HG03469 (cell line): ENCODE results near the gene CA4.
"Not testable (repeated sequence)": the region's sequence is repeated elsewhere in the genome, so short reads cannot be mapped to it uniquely, and the experiment has no call there.

Experiments used
- ATAC-seq: cut with Tn5 transposase; IDR thresholded peaks from one replicate; pipeline ENCODE4 v1.9.1; 2021; ENCODE audit warnings: mild to moderate bottlenecking, moderate library complexity, moderate number of reproducible peaks; ENCODE audit not compliant: unreplicated experiment

Gene CA4

GRCh38 chr17:60149691-60150582, at the start of gene CA4:
CA4 (plus strand) TSS chr17:60149973; CDS start chr17:60150035, 62 bp downstream.
- ATAC-seq = no peak

- not testable (repeated sequence) for ATAC-seq
Measured at GRCh38 chr17:60100577-60100976, 49.2 kb upstream of the CA4 start.

- ATAC-seq = not testable (repeated sequence)
Measured at GRCh38 chr17:60102015-60102631, 47.6 kb upstream of the CA4 start.

- no peak for ATAC-seq
Measured at GRCh38 chr17:60102632-60103096, 47.1 kb upstream of the CA4 start.

GRCh38 chr17:60103957-60104356, 45.8 kb upstream of the CA4 start:
- no peak for ATAC-seq

- no peak for ATAC-seq
Measured at GRCh38 chr17:60106340-60107059, 43.3 kb upstream of the CA4 start.

- ATAC-seq = no peak
Measured at GRCh38 chr17:60107526-60108257, 42.1 kb upstream of the CA4 start.

GRCh38 chr17:60108309-60108708, 41.5 kb upstream of the CA4 start:
- not testable (repeated sequence) for ATAC-seq

DNA sequence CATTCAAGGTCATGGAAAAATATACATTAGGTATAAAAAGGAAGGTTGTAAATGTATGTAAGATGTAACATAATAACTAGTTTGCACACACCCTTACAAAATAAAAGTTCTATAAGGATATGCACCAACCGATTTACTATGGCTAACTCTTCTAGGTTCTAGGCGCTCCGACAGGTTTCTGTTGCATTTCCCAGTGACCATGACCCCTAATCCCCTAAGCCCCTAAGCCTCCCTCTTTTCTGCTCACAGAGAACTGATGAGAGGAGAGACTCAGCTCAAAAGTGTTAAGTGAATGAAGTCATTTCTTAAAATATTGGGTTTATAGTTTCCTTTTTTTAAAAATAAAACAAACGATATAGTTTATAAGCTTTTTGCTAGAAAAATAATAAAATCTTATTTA, 41.1 kb upstream of the CA4 start:
- no peak for ATAC-seq

DNA sequence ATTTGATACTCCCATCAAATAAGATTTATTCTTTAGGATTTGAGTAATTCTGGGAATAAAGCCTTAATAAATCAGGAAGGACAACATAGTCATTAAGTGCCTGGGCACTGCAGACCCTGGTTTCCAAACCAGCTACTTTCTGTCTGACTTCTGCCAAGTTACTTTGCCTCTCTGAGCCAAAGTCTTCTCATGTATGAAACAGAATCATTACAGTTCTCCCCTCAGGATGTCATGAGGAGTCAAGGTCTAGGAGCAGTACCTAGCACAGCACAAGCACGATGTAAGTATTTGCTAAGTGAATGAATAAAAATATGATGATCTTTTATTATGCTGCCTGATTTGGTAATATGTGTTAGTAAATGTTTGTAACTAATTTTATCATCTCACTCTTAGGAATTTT, 40.6 kb upstream of the CA4 start:
- no peak for ATAC-seq

GRCh38 chr17:60110586-60110985, 39.2 kb upstream of the CA4 start:
- ATAC-seq = no peak

- ATAC-seq = not testable (repeated sequence)
Measured at GRCh38 chr17:60111661-60112060, 38.1 kb upstream of the CA4 start.

DNA sequence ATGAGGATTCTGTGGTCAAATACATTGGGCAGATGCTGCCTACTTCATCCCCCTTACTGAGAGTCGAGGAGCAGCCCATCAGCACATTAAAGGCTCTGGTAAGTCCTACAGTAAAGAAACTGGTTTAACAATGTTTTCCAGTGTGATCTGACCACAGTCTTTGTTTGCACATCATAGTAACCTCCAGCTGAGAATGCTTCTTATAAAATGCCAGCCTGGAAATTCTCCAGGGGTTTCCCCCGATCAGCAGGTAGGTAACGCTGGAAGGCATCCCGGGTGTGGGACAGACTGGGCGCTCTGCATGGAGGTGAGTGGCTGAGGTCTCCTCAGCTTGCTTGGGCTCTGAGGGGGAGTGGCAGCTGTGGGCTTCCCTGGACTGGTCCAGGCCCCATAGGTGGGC, 34.4 kb upstream of the CA4 start:
- ATAC-seq = not testable (repeated sequence)

- ATAC-seq = not testable (repeated sequence)
Measured at GRCh38 chr17:60116196-60116595, 33.6 kb upstream of the CA4 start.

DNA sequence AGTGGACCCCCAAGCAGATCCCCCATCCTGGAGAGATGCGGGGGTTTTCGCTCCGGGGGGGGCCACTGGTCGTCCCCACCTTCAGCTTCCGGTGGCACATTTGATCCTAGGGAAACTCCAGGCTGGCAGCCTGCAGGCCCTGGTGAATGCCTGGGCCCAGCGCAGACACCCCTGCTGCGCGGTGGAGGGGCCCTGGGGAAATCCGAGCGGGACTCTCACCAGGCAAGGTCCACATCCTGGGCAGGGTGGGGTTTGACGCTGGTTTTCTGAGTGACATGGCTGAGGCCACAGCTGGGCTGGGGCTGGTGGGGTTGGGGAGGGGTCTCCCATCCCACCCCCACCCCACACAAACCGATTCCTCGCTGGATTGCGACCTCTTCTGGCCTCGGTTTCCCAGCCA, 30.6 kb upstream of the CA4 start:
- ATAC-seq = not testable (repeated sequence)

GRCh38 chr17:60119807-60120748, 29.7 kb upstream of the CA4 start:
- ATAC-seq = not testable (repeated sequence)

- no peak for ATAC-seq
Measured at GRCh38 chr17:60127068-60128064, 22.4 kb upstream of the CA4 start.

- ATAC-seq = no peak
Measured at GRCh38 chr17:60128171-60128859, 21.5 kb upstream of the CA4 start.
